OCI-LY7 (cell line): Measurements from ENCODE around the gene AUNIP. TPM values are rescaled to one million over a fixed set of nuclear protein-coding genes. Genes with fewer than 3 reads are reported as not detected.

ENCODE experiments used
- Bru-seq: library from RNA; stranded (reverse); fragments of 400-500 nt; gene quantifications from one replicate; lab custom pipeline; 2021; lab: Mats Ljungman, UMichigan
- BruChase-seq, 2 experiments: library from RNA; stranded (reverse); fragments of 400-500 nt; gene quantifications; one replicate each; lab custom pipeline; 2021; lab: Mats Ljungman, UMichigan
- BruUV-seq: library from RNA; stranded (reverse); fragments of 400-500 nt; replicated peaks from 2 replicates; lab custom pipeline; 2021; lab: Mats Ljungman, UMichigan
- CTCF ChIA-PET: fragments of 300-600 bp; sonication (Branson Sonifier 250); formaldehyde crosslinking; loops from one replicate; lab custom pipeline; 2022; ENCODE audit warnings: antibody characterized with exemption; ENCODE audit not compliant: unreplicated experiment; lab: Charles Lee
- POLR2A ChIA-PET: fragments of 300-600 bp; sonication (Branson Sonifier 250); formaldehyde crosslinking; loops from one replicate; lab custom pipeline; 2022; ENCODE audit warnings: antibody characterized with exemption; lab: Charles Lee
- DNase-seq: peaks from one replicate; pipeline ENCODE4 v3.0.0-alpha.2; 2015; ENCODE audit warnings: low spot score
- H2AFZ ChIP-seq: fragments of 200-600 bp; sonication (generic), shearing (Covaris generic); 2 replicates; pipeline ENCODE4 v1.6.1; 2014; ENCODE audit warnings: mild to moderate bottlenecking, antibody characterized with exemption, low read length, moderate library complexity
- H3K27ac ChIP-seq: fragments of 200-600 bp; sonication (generic); 2 replicates; pipeline ENCODE4 v1.5.1; 2014; ENCODE audit warnings: mixed run types, low read depth, mild to moderate bottlenecking, moderate library complexity, low read length, inconsistent platforms; ENCODE audit not compliant: poor library complexity, severe bottlenecking
- H3K36me3 ChIP-seq: fragments of 200-600 bp; sonication (generic); 2 replicates; pipeline ENCODE4 v1.6.1; 2014; ENCODE audit warnings: mild to moderate bottlenecking, antibody characterized with exemption, low read length, moderate library complexity, mixed read lengths; ENCODE audit not compliant: insufficient read depth
- H3K4me1 ChIP-seq: fragments of 200-600 bp; sonication (generic); 2 replicates; pipeline ENCODE4 v1.5.1; 2014; ENCODE audit warnings: mild to moderate bottlenecking, low read length; ENCODE audit not compliant: insufficient read depth, poor library complexity, severe bottlenecking
- H3K4me2 ChIP-seq: fragments of 200-600 bp; sonication (generic); 2 replicates; pipeline ENCODE4 v1.6.1; 2014; ENCODE audit warnings: mild to moderate bottlenecking, low read length
- H3K4me3 ChIP-seq: fragments of 200-600 bp; sonication (generic); 2 replicates; pipeline ENCODE4 v1.5.1; 2014; ENCODE audit warnings: mild to moderate bottlenecking, low read depth, low read length; ENCODE audit not compliant: poor library complexity, severe bottlenecking
- H3K79me2 ChIP-seq: fragments of 200-600 bp; sonication (generic); 2 replicates; pipeline ENCODE4 v1.6.1; 2016; ENCODE audit warnings: low read depth, mild to moderate bottlenecking, low read length, moderate library complexity, mixed read lengths; ENCODE audit not compliant: insufficient read depth
- H3K9me2 ChIP-seq: fragments of 200-600 bp; sonication (generic); 2 replicates; pipeline ENCODE4 v1.6.1; 2016; ENCODE audit warnings: mild to moderate bottlenecking, low read length, mixed read lengths; ENCODE audit not compliant: insufficient read depth
- H3K9me3 ChIP-seq: fragments of 200-600 bp; sonication (generic); 2 replicates; pipeline ENCODE4 v1.6.1; 2014; ENCODE audit warnings: mild to moderate bottlenecking, mixed run types, low read length, mixed read lengths
- H4K20me1 ChIP-seq: fragments of 200-600 bp; sonication (generic); 2 replicates; pipeline ENCODE4 v1.6.1; 2014; ENCODE audit warnings: mild to moderate bottlenecking, antibody characterized with exemption, low read length, moderate library complexity, mixed read lengths; ENCODE audit not compliant: insufficient read depth
- CTCF ChIP-seq: fragments of 200-600 bp; sonication (generic); conservative IDR thresholded peaks from 2 replicates; pipeline ENCODE4 v1.5.1; 2014; ENCODE audit warnings: mild to moderate bottlenecking, antibody characterized with exemption, low read length, moderate library complexity, mixed read lengths
- EZH2phosphoT487 ChIP-seq: fragments of 200-600 bp; sonication (generic); IDR thresholded peaks from 2 replicates; pipeline ENCODE4 v1.6.1; 2018; ENCODE audit warnings: low read depth, borderline replicate concordance, mild to moderate bottlenecking, mixed run types, antibody characterized with exemption, low read length, moderate library complexity, mixed read lengths
- intact Hi-C: fragments of 100-400 bp; cut with micrococcal nuclease; formaldehyde crosslinking; loops from one replicate; pipeline ENCODE4 v1.10.0; 2022; ENCODE audit not compliant: unreplicated experiment
- long read RNA-seq: library from polyadenylated mRNA; stranded (forward); transcript quantifications from one replicate; pipeline ENCODE4 v2.0.0, GENCODE V29; 2022
- total RNA-seq, 2 experiments: library from RNA; depleted of rRNA in 1 of 2; stranded (reverse); fragments of >200 nt in 1 of 2; shearing (Covaris generic) in 1 of 2; gene quantifications; 2 replicates each; pipeline ENCODE4 v1.2.3, GENCODE V29; 2014 to 2022

Gene AUNIP
- total RNA-seq (2014; rRNA removed; shearing (Covaris generic)) (14.2 and 21.5 TPM in 2 replicates), total RNA-seq (2022) (15.1 and 16.8 TPM in 2 replicates), Bru-seq, nascent RNA (percentile 72 among the genes with signal in this experiment), BruChase-seq, experiment 1, labeled RNA remaining after a 6-hour chase (percentile 66 among the genes with signal in this experiment), BruChase-seq, experiment 2, labeled RNA remaining after a 2-hour chase (percentile 72 among the genes with signal in this experiment)
- long read RNA-seq, transcript AUNIP-201 (3 exons, 2,116 nt), result major isoform, 15 of 19 reads
- long read RNA-seq, partial matches to known transcripts, result 0 of 19 reads
- long read RNA-seq, other reads (novel, unspliced or antisense), result 4 of 19 reads

GRCh38 chr1:25858906-25859789 lies at the start of gene AUNIP:
AUNIP (minus strand) TSS chr1:25859457; CDS start chr1:25859357, 100 bp downstream.
- Histone ChIP-seq H3K27ac (peak within 1 kb of the TSS; percentile 41), H3K4me3 (peak within 1 kb of the TSS; percentile 77), H4K20me1 (no peaks in the 10 kb centered on the region), H3K79me2 (peaks cover 37% of the 10 kb centered on the region; the same call in 1 of the 2 replicates), H3K9me3 (no peaks in the 10 kb centered on the region), H3K4me1 (peaks cover 16% of the 10 kb centered on the region), H3K9me2 (no peaks in the 10 kb centered on the region), H2AFZ (peak within 1 kb of the TSS; percentile 92), H3K4me2 (peak within 1 kb of the TSS; percentile 98), H3K36me3 (no peaks in the 10 kb centered on the region)
- no TSS peak for BruUV-seq
- intact Hi-C loops, result no loop called here
- ChIA-PET POLR2A (no interaction called here), CTCF (no interaction called here)
- DNase-seq, result peak; percentile 90
- TF ChIP-seq CTCF, result no peak
- TF ChIP-seq EZH2phosphoT487, result no peak

- intact Hi-C loops, result no loop called here
- Histone ChIP-seq H3K4me2 (no peak overlapping the region), H3K27ac (no peak overlapping the region), H3K9me3 (no peaks in the 10 kb centered on the region), H3K79me2 (peaks cover 13% of the 10 kb centered on the region), H2AFZ (no peak overlapping the region), H3K4me1 (peaks cover 18% of the 10 kb centered on the region), H3K4me3 (no peak overlapping the region), H3K36me3 (peaks cover 12% of the 10 kb centered on the region), H4K20me1 (peaks cover 12% of the 10 kb centered on the region), H3K9me2 (no peaks in the 10 kb centered on the region)
- DNase-seq, result no peak
- POLR2A ChIA-PET, result interaction anchor here (5.1 kb wide), 1 partner anchor 88 kb away, joined by 18 read pairs; the partner anchor contains the start of gene PAFAH2
- no TSS peak for BruUV-seq
- TF ChIP-seq CTCF (no peak), EZH2phosphoT487 (no peak)
- CTCF ChIA-PET, result no interaction called here
Observed at GRCh38 chr1:25909040-25909439, 49.8 kb upstream of the AUNIP start.
